Activated CD8-positive, alpha-beta memory T cell treated with anti-CD3 and anti-CD28 coated beads for 24 hours (primary cell): ENCODE measurements around the gene KASH5.

Experiments used
- DNase-seq: peaks from one replicate; pipeline ENCODE4 v3.0.0-alpha.2; 2020

The KASH5 gene

DNA sequence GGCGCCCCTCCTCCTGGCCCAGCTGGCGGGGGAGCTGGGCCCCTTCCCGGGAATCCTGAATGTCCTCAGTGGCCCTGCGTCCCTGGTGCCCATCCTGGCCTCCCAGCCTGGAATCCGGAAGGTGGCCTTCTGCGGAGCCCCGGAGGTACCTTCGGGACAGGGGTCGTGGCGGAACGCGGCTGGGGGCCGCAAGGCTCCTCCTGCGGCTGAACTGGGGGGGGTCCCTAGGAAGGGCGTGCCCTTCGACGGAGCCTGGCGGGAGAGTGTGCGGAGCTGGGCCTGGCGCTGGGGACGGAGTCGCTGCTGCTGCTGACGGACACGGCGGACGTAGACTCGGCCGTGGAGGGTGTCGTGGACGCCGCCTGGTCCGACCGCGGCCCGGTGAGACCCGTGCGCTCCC is 73.6 kb downstream of the KASH5 start:
- no peak for DNase-seq

DNA sequence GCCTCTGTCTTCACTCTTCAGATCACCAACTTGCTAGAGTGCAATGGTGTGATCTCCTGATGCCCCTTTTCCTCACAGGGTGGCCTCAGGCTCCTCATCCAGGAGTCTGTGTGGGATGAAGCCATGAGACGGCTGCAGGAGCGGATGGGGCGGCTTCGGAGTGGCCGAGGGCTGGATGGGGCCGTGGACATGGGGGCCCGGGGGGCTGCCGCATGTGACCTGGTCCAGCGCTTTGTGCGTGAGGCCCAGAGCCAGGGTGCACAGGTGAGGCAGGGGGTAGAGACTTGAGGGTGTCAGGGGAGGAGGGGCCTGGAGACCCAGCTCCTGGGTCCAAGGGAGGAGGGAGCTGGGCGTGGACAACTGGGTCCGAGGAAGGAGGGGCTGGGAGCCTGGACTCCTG is 74.4 kb downstream of the KASH5 start:
- no peak for DNase-seq

DNA sequence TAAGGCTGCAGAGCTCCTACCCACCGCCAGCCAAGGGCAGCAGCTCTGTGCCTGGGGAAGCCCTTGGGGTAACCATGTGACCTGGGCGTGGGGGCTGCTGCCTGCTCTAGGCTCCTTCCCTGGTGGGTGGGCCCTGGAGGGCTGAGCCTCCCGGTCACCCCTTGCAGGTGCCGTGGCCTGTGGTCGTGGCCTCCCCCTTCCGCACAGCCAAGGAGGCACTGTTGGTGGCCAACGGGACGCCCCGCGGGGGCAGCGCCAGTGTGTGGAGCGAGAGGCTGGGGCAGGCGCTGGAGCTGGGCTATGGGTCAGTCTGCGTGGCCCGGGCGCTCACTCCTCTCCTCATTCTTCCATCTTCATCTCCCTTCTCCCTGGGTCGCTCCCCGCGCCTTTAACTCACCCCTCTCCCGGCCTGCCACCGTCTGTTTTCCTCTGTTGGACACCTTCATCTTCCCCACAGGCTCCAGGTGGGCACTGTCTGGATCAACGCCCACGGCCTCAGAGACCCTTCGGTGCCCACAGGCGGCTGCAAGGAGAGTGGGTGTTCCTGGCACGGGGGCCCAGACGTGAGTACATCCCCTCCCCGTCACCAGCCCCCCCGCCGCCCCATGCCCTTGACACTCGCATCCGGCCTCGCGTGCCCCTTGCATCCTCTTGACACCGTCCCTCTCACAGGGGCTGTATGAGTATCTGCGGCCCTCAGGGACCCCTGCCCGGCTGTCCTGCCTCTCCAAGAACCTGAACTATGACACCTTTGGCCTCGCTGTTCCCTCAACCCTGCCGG is 76.1 kb downstream of the KASH5 start:
- DNase-seq: no peak

DNA sequence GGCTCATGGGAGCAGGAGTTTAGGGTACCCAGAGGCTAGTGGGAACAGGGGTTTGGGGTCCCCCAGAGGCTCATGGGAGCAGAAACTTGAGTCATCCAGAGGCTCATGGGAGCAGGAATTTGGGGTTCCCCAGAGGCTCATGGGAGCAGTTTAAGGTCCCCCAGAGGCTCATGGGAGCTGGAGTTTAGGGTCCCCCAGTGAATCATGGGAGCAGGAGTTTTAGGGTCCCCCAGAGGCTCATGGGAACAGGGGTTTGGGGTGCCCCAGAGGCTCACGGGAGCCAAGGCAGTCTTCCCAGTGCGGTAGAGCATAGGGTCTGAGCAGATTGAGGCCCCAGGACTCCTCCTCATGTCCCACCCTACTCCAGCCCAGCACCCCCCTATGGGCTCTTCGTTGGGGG is 77.3 kb downstream of the KASH5 start:
- no peak for DNase-seq
